GM18870 (cell line): Measurements from ENCODE around the gene SPAG5.

Source experiments
- ATAC-seq: cut with Tn5 transposase; IDR thresholded peaks from one replicate; pipeline ENCODE4 v1.9.1; 2021; ENCODE audit warnings: moderate library complexity; ENCODE audit not compliant: unreplicated experiment

SPAG5 gene

DNA sequence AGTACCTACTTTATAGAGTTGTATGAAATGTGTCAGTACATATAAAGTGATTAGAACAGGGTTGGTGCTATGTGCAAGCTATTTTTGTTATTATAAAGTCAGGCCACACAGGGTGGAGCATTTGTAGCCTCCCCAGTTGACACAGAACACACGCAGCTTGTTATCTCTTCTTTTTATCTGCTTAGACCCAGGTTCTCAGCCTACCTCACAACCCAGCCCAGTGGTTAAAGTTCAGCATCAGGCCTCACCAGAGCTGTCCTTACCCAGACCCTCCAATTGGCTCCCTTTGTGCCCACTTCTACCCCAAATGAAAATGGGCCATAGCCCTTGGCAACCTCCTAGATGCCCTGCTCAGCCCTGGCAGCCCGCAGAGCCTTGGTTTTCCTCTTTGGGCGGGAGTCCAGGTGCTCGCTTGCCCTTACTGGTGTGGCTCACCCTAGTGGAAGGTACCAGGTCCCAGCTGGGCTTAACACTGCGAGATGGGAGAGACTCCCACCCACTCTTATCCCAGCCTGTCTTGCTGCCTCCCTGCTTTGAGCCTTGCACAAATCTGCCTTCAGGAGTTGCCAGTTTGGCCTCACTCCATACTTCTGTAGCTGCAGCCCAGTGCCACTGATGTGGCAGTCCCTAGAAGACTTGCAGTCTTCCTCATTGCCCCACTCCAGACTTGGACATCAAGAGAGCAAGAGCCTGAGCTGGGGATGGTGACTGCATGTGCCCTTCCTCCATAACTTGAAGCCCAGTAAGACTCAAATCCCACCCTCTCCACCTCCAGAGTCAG, 26.4 kb downstream of the SPAG5 start:
- ATAC-seq: no peak

- no peak for ATAC-seq
Observed at GRCh38 chr17:28571361-28572122, 27.3 kb downstream of the SPAG5 start, which contains the start of gene PIGS. Gene PIGS, minus strand, starts transcription at chr17:28571524. Its CDS starts 28 bp downstream, at chr17:28571496.

- ATAC-seq: no peak
Observed at GRCh38 chr17:28570716-28571360, 28.0 kb downstream of the SPAG5 start.

DNA sequence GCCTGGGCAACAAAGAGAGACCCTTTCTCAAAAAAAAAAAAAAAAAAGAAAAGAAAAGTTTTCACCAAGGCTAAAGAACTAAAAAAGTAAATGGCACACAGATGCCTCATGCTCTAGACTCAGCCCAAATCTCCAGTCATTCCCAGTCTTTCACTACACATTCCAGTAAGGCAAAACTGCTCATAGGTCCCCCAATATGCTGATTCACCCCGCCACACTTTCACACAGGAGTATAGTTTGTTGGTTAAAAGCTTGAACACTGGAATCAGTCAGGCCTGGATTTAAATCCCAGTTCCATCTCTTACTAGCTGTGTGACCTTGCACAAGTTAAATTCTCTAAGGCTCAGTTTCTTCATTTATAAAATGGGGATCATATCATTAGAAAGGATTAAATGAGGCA, 29.4 kb downstream of the SPAG5 start:
- ATAC-seq: no peak

- ATAC-seq: no peak
Observed at GRCh38 chr17:28567604-28568003, 31.2 kb downstream of the SPAG5 start.

GRCh38 chr17:28563475-28563874, 35.4 kb downstream of the SPAG5 start:
- ATAC-seq: no peak

DNA sequence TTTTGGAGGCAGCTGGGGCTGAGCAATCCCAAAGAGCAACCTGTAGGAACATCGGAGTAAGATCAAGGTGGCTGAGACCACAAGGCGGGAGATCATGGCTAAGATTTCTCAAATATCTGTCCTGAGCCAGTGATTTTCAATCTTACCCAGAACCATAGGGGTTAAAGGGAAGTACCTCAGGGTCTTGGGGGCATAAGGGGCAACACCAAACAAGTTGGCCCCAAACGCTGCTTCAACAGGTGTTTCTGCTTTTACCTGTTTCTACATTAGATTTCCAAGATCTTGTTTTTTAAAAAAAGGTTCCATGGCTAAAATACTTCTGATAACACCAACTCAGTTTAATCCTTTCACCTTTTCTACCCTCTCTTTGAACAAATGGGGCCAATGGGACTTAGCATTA, 43.8 kb downstream of the SPAG5 start:
- ATAC-seq: no peak

- no peak for ATAC-seq
Observed at GRCh38 chr17:28554565-28554964, 44.3 kb downstream of the SPAG5 start.

- ATAC-seq: no peak
Observed at GRCh38 chr17:28553000-28553505, 45.8 kb downstream of the SPAG5 start.

- no peak for ATAC-seq
Observed at GRCh38 chr17:28552176-28552999, 46.4 kb downstream of the SPAG5 start, which contains the start of gene UNC119. Gene UNC119, minus strand, starts transcription at chr17:28552624. Its CDS starts 67 bp downstream, at chr17:28552557.

GRCh38 chr17:28551421-28552175, 47.2 kb downstream of the SPAG5 start:
- no peak for ATAC-seq

GRCh38 chr17:28550858-28551257, 48.0 kb downstream of the SPAG5 start:
- ATAC-seq: no peak

DNA sequence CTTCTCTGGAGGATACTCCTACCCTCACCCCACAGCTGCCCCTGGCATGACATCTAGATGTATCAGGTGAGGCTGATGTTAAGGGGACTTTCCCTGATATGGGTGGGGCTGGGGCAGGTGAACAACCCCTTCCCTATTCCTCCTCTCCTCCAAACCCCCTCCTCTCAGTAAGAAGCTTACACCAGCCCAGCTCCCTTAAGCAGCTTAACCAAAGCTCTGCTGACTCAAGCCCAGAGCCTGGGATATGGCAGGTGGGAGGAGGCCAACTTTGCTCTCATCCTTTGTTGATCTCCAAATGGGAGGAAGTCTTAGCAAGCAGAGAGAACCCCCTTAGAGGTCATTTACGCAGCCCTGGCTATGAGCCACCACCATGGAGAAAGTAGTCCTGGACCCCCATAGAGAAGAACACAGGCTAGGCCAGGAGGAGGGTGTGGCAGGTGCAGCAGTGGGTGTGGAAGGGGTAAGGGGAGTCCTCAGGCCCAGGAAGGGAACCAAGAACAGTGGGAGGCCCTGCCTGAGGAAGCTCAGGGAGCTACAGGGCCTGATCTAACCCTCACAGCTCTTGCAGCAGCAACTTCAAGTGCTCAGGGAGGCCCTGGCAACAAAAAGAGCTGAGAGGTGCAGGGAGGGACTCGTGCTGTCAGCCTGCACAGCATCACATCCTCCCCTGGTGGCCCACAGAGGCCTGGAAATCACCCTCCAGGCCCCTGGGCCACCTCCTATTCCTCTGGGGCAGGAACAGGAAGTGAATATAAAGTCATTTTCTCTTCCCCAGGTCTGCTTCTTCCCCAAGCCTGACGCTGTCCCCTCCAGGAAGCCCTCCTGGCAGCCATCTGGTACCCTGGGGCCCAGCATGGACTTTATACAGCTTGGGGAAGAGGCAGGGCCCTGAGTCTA, 49.3 kb downstream of the SPAG5 start:
- ATAC-seq: no peak

- no peak for ATAC-seq
Observed at GRCh38 chr17:28548417-28549130, 50.3 kb downstream of the SPAG5 start.

- no peak for ATAC-seq
Observed at GRCh38 chr17:28547623-28548416, 51.0 kb downstream of the SPAG5 start.

DNA sequence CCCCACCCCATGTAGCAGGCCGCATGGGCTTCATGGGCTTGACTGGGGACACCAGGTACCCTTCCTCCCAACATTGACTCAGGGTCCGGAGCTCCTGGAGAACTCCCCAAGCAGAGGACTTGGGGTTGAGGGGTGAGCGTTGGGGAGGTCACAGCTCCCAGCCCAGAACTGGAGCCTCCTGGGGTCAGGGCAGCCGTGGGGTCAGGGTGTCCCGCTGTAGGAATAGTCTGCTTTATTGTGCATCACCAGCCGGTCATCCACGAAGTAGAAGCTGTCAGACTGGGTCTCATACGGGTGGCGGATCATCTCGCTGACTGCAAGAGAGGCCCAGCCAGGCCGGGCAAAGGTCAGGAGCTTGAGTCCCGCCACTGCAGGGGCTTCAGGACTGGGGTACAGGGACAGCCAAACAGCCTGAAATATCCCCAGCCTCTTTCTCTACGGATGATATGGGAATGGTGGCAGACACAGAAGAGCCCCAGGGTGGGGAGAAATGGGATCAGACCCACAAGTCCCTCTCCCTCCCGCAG, 51.7 kb downstream of the SPAG5 start:
- no peak for ATAC-seq

DNA sequence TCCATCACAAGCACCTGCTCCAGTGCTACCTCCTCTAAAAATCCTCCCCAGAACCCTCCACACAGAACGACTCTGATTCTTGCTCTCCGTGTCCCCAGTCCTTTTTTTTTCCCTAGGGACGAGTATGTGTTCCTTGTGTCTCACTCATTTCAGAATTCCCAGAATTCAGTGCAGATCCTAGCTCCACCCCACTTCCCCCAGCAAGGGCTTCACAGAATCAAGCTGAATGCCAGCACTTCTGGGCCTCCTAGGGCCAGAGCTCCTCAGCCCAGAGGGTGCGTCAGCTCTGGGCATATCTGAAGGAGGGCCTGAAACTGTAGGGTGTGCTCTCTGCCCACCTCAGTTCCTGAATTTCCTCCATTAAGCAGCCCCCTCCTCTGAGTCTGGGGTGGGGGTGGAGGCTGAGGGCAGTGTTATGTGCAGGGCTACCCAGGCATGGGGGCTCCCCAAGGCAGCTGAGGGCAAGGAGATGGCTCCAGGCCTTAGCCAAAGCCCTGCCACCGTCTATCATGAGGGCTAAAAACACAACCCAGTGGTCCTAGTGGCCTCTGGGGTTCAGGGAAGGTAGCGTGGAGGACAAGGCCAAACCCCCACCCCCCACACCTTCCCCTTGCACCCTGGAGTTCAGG, 52.9 kb downstream of the SPAG5 start:
- ATAC-seq: no peak
